ENCODE measurements around the gene KIAA0513.
A peak's percentile ranks its signal among the peaks of the same experiment; 100 is the strongest.

The KIAA0513 gene

GRCh38 chr16:85025781-85026653 lies 1.6 kb upstream of the KIAA0513 start:
- TF ChIP-seq EZH2 (IDR thresholded peaks at IDR 0.05; ENCODE audit: borderline replicate concordance, low read length) (no peak), CTCF (IDR thresholded peaks at IDR 0.05; ENCODE audit: low read length) (no peak)
- H3K36me3 ChIP-seq (ENCODE audit: insufficient read depth, low read length), result no peaks in the 10 kb centered on the region
- peak overlapping the region; percentile 21; the same call in 1 of the 2 replicates for H3K9ac ChIP-seq (ENCODE audit: low read length)
- no peaks in the 10 kb centered on the region for H3K9me2 ChIP-seq (ENCODE audit: low read depth, low read length)
- peaks cover 5% of the 10 kb centered on the region; the same call in 1 of the 2 replicates for H3K27me3 ChIP-seq (ENCODE audit: insufficient read depth, low read length)
- H3K4me2 ChIP-seq (ENCODE audit: low read length), result peak overlapping the region; percentile 28; the same call in 1 of the 2 replicates
- no peak overlapping the region for H3K4me3 ChIP-seq (ENCODE audit: low read depth, low read length, poor library complexity, severe bottlenecking)
- no peaks in the 10 kb centered on the region for H3K79me2 ChIP-seq (ENCODE audit: insufficient read depth, low read length)
- H3K27ac ChIP-seq (ENCODE audit: low read depth, low read length, poor library complexity, severe bottlenecking), result no peak overlapping the region
- H4K20me1 ChIP-seq (ENCODE audit: insufficient read depth, low read length), result no peaks in the 10 kb centered on the region
- H3K9me3 ChIP-seq (ENCODE audit: low read length), result 0 out of 2 replicates have a peak, but pooled peaks cover 3% of the 10 kb centered on the region
- H3F3A ChIP-seq (ENCODE audit: insufficient read depth, low read length), result peaks cover 7% of the 10 kb centered on the region; the same call in 1 of the 2 replicates
- no peak overlapping the region for H2AFZ ChIP-seq (ENCODE audit: low read length)
- H3K4me1 ChIP-seq (ENCODE audit: insufficient read depth, low read length, severe bottlenecking), result peaks cover 35% of the 10 kb centered on the region

GRCh38 chr16:85026703-85027102 lies 892 bp upstream of the KIAA0513 start:
- no peaks in the 10 kb centered on the region for H3K9me2 ChIP-seq (ENCODE audit: low read depth, low read length)
- peak overlapping the region; percentile 71 for H3K4me2 ChIP-seq (ENCODE audit: low read length)
- H3K27me3 ChIP-seq (ENCODE audit: insufficient read depth, low read length), result peaks cover 5% of the 10 kb centered on the region; the same call in 1 of the 2 replicates
- H3K4me1 ChIP-seq (ENCODE audit: insufficient read depth, low read length, severe bottlenecking), result peaks cover 35% of the 10 kb centered on the region
- 0 out of 2 replicates have a peak, but pooled peaks cover 3% of the 10 kb centered on the region for H3K9me3 ChIP-seq (ENCODE audit: low read length)
- H2AFZ ChIP-seq (ENCODE audit: low read length), result peak overlapping the region; percentile 60; the same call in 1 of the 2 replicates
- H3K36me3 ChIP-seq (ENCODE audit: insufficient read depth, low read length), result no peaks in the 10 kb centered on the region
- TF ChIP-seq CTCF (IDR thresholded peaks at IDR 0.05; ENCODE audit: low read length) (no peak), EZH2 (IDR thresholded peaks at IDR 0.05; ENCODE audit: borderline replicate concordance, low read length) (no peak)
- peak overlapping the region; percentile 67 for H3K4me3 ChIP-seq (ENCODE audit: low read depth, low read length, poor library complexity, severe bottlenecking)
- no peaks in the 10 kb centered on the region for H4K20me1 ChIP-seq (ENCODE audit: insufficient read depth, low read length)
- peak overlapping the region; percentile 54; the same call in 1 of the 2 replicates for H3K9ac ChIP-seq (ENCODE audit: low read length)
- peaks cover 7% of the 10 kb centered on the region; the same call in 1 of the 2 replicates for H3F3A ChIP-seq (ENCODE audit: insufficient read depth, low read length)
- no peaks in the 10 kb centered on the region for H3K79me2 ChIP-seq (ENCODE audit: insufficient read depth, low read length)
- H3K27ac ChIP-seq (ENCODE audit: low read depth, low read length, poor library complexity, severe bottlenecking), result no peak overlapping the region

GRCh38 chr16:85027958-85028684 lies 526 bp downstream of the KIAA0513 start:
- peaks cover 5% of the 10 kb centered on the region; the same call in 1 of the 2 replicates for H3K27me3 ChIP-seq (ENCODE audit: insufficient read depth, low read length)
- no peaks in the 10 kb centered on the region for H3K9me2 ChIP-seq (ENCODE audit: low read depth, low read length)
- no peaks in the 10 kb centered on the region for H3K9me3 ChIP-seq (ENCODE audit: low read length)
- peaks cover 35% of the 10 kb centered on the region for H3K4me1 ChIP-seq (ENCODE audit: insufficient read depth, low read length, severe bottlenecking)
- no peaks in the 10 kb centered on the region for H3K79me2 ChIP-seq (ENCODE audit: insufficient read depth, low read length)
- peak overlapping the region; percentile 65 for H3K9ac ChIP-seq (ENCODE audit: low read length)
- H3K36me3 ChIP-seq (ENCODE audit: insufficient read depth, low read length), result no peaks in the 10 kb centered on the region
- no peak overlapping the region for H2AFZ ChIP-seq (ENCODE audit: low read length)
- peak overlapping the region; percentile 67 for H3K4me3 ChIP-seq (ENCODE audit: low read depth, low read length, poor library complexity, severe bottlenecking)
- H3K27ac ChIP-seq (ENCODE audit: low read depth, low read length, poor library complexity, severe bottlenecking), result no peak overlapping the region
- H3K4me2 ChIP-seq (ENCODE audit: low read length), result peak overlapping the region; percentile 71
- H4K20me1 ChIP-seq (ENCODE audit: insufficient read depth, low read length), result no peaks in the 10 kb centered on the region
- TF ChIP-seq CTCF (IDR thresholded peaks at IDR 0.05; ENCODE audit: low read length) (peak; percentile 37; the same call in 1 of the 2 replicates), EZH2 (IDR thresholded peaks at IDR 0.05; ENCODE audit: borderline replicate concordance, low read length) (no peak)
- H3F3A ChIP-seq (ENCODE audit: insufficient read depth, low read length), result peaks cover 7% of the 10 kb centered on the region; the same call in 1 of the 2 replicates

Measured in OCI-LY1 (cell line).